Ecto neural progenitor cell (in vitro differentiated cells): Measurements from ENCODE around the gene RWDD1.

Source experiments
- DNase-seq: peaks from one replicate; pipeline ENCODE4 v3.0.0-alpha.2; 2018; ENCODE audit warnings: low spot score

Gene RWDD1

DNA sequence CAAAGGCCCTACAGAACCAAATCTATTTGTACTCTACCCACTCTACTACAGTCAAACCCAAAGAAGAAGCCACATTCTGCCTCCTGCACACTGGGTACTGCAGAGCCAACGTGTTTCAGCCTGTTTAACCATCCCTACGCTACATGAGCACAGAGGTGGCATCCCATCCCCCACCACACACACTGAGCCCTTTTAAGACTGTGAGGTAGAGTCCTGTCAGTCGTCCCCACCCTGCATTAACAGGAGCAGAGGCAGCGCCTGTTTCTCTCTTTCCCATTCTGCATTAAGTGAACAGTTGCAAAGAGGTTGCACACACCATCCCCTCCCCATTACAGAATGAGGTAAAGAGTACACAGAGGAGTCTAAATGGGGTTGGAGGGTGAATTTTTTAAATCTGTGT lies 39.8 kb downstream of the RWDD1 start:
- DNase-seq = no peak

GRCh38 chr6:116615937-116616736 lies 44.8 kb downstream of the RWDD1 start, which contains the start of gene RSPH4A:
TSS of gene RSPH4A (plus strand) at chr6:116616479. CDS start at chr6:116616624, 145 bp downstream.
- DNase-seq = peak; percentile 91

DNA sequence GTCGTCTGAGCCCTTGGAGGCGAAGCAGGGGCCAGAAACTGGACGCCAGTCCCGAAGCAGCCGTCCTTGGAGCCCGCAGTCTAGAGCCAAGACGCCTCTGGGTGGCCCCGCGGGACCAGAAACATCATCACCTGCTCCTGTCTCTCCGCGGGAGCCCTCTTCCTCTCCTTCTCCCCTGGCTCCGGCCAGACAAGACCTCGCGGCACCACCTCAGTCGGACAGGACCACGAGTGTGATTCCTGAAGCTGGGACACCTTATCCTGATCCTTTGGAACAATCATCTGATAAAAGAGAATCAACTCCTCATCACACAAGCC lies 45.4 kb downstream of the RWDD1 start:
- DNase-seq = peak; percentile 62

DNA sequence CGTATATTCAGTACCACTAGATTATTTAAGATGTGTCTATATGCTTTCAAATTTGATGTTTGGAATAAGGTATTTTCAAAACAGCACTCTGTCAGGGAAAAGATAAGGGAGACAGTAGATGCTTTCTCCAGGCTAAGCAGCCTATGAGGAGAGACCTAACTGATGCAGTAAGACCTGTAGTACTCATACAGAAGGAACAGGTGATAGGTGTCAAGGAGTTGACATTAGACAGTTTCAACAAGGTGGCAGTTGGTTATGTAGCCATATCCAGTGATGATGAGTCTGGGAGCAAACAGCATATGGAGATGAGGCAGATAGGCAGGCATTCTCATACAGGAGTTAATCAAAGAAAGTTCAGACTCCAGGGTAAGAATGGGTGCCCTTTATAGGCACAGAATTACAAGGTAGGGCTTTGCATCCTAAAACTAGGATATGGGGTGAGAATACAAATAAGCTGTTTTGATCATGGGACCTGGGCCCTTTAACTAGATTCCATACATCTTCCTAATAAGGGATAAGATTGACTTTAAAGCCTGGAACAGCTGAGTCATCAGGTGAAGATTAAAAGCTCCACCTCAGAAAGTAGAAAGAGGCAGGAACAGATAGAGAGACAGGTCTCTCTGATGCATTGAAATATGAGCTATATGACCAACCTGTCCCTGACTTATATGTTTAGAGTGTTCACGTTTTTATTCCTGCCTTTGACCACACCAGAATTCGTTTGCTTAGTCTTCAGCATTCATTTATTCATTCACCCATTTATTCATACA lies 52.9 kb downstream of the RWDD1 start:
- DNase-seq = no peak

DNA sequence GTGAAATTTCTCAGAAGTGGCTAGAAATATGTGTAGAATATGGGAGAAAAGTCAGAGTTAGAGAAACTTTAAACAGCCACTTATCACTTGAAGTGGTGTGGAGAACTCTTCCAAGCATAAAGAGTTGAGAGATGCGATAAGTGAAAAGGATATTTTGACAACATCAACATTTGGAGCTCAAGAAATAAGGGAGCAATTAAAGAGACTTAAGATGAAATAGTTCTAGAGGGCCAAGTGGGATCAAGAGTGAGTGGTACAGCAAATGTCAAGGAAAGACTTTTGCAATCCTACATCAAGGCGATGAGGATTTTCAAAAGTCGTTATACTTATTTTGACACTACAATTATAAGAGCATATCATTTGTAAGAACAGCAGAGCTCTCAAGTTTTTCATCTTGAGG lies 54.6 kb downstream of the RWDD1 start:
- DNase-seq = no peak

GRCh38 chr6:116629563-116629981 lies 58.3 kb downstream of the RWDD1 start:
- DNase-seq = no peak

DNA sequence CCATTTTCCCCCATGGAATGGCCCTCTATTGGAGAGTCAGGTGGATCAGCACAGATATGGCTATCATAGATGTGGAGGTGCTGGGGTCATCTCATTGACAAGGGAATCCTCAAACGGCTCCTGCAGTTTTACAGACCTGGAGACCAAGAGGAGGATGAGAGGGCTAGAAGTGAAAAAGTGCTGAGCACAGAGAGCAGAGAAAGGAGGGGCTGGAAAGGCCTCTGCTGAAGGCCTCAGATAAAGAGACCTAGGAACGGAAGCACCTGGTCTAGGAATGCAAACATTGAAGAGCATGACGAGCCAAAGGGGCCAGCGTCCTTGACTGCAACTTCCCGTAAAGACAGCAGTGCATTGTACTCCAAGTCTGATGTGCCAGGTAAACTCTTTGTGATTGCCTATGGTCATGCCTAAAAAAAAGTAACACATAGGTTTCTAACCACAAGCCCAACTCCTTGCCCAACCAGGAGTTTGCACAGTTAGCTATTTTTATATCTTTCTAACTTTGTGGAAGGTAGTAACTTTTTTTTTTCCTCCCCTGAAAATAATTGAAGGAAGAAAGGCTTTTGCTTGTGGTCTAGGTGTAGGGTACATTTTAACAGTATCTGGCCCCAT lies 60.2 kb downstream of the RWDD1 start:
- DNase-seq = no peak

DNA sequence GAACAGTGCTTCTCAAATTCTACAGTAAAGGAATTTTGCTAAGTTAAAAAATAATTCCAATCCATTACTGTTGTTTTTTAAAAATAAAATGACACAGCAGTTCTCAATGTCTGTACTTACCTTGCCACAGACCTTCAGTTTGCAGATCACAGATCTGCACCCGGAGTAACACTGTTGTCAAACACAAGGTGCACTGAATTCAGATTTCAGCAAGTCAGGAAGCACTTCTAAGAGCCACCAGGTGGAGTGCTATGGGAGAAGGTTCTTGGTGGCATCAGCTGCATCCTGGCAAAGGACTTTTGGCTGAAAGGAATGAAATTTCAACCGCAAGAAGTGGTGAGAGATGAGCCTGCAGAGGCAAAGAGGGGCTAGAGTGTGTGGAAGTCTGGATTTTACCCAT lies 62.4 kb downstream of the RWDD1 start:
- no peak for DNase-seq
